GM18858 (cell line): Measurements from ENCODE around the gene GPR161.
A peak's percentile ranks its signal among the peaks of the same experiment; 100 is the strongest.

Experiments
- ATAC-seq: cut with Tn5 transposase; IDR thresholded peaks from one replicate; pipeline ENCODE4 v1.9.1; 2021; ENCODE audit not compliant: unreplicated experiment

The GPR161 gene

GRCh38 chr1:168148916-168149315 lies 12.2 kb upstream of the GPR161 start:
- ATAC-seq = peak; percentile 71

GRCh38 chr1:168146626-168147025 lies 9.9 kb upstream of the GPR161 start:
- ATAC-seq = no peak

GRCh38 chr1:168146160-168146539 lies 9.4 kb upstream of the GPR161 start:
- ATAC-seq = no peak

DNA sequence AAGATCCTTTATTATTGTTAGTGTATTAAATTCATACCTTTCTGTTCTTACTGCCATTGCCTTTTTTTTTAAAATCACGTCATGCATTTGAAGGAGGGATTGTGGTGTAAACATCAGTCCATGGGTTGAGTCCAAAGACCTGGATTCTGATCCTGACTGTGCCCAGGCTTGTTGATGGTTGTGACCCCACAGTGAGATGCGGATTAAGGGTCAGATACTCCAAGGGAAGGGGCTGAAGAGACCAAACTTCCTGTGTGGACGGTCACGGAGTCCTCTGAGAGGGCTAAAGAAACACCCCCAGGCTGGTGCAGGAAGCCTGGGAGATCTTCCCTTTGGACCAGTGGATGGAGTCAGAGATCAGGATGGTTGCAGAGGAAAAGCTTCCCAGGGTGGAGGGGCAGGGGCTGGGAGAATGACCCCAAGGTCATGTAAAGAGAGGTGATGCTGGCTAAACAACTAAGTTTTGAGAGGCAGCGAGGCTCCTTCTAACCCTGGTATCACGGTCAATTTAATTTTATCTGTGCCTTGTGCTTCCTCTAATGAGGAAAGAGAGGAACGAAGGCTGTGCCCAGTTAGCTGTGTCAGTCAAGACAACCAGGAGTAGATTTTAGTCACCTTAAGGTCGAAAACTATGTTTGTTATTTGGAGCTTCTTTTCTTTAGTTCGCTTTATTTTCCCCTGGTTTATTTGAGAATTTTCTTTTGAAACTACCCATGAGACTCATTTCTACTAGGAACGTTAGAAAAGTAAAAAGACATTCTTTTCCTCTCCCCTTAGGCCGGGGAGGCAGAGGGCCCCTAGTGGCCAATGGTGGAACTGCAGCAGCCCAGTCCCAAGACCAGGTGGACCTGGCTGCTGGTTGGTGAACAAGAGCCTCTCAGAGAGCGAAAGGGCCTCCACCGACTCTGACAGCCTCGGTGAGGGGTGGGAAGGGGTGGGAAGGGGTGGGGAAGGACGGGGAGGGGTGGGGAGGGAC lies 8.7 kb upstream of the GPR161 start:
- peak; percentile 83 for ATAC-seq

GRCh38 chr1:168141871-168142385 lies 5.2 kb upstream of the GPR161 start:
- no peak for ATAC-seq

GRCh38 chr1:168139070-168139469 lies 2.3 kb upstream of the GPR161 start:
- ATAC-seq = no peak

GRCh38 chr1:168138134-168138533 lies 1.4 kb upstream of the GPR161 start:
- ATAC-seq = no peak

DNA sequence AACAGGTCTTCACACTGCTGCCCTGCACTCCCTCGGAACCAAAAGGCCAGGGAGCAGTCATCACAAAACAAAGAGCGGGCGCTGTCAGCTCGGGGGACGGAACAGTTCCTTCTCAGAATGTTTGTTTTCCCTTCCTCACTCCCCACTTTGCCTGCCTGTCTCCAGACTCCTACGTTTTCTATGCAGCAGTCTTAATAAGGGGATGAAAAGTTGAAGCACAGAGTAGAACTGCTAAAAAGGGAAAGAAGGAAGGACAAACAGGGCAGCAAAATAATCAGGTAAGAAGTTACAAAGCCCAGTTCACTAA lies 738 bp upstream of the GPR161 start:
- ATAC-seq = no peak

- ATAC-seq = no peak
These were observed 615 bp downstream of the GPR161 start for GRCh38 chr1:168135921-168136708.

GRCh38 chr1:168135116-168135920 lies 1.4 kb downstream of the GPR161 start:
- no peak for ATAC-seq

DNA sequence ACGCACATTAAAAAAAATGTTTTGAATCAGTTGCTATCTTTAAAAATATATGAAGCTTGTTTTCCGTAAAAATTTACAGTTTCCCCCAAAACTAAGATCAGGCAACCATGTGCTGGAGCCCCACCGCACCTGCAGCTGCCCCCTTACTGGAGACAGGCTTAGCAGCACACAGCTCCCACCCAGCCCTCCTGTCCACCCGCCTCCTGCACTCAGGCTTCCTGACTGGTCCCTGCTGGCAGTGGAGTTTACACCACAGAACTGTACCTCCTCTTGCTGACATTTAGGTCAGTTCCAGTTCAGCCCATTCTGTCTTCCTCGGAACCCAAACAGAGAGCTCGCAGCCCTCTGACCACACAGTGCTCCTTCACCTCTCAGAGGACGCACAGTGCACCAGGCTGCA lies 2.1 kb downstream of the GPR161 start:
- ATAC-seq = no peak

DNA sequence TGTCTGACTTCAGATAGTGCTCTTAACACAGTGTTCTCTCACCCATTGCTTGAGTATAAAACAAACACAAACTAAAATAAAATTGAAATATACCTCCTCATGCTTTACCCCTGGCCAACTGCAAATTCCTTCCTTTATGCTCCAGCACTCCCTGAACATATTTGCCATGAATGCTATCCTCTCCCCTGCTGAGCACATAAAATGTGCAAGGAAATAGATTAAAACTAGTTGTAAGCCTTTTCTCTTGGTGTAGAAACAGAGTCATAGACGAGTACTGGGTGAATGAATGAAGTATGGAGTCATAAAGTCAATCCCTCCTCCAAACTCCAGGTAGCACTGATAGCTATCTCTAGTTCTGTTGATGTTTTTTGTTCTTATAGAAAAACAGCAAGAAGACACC lies 2.6 kb downstream of the GPR161 start:
- ATAC-seq = no peak

- no peak for ATAC-seq
These were observed 6.8 kb downstream of the GPR161 start for GRCh38 chr1:168129933-168130332.

DNA sequence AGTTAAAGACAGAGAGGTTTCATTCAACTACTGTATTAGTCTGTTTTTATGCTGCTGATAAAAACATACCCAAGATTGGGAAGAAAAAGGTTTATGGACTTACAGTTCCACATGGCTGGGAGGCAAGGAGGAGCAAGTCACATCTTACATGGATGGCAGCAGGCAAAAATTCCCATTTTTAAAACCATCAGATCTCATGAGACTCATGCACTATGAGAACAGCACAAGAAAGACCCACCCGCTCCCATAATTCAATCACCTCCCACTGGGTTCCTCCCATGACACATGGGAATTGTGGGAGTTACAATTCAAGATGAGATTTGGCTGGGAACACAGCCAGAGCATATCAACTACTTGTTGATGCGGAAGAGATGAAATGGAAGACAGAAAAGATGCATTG lies 9.2 kb downstream of the GPR161 start:
- ATAC-seq = no peak

DNA sequence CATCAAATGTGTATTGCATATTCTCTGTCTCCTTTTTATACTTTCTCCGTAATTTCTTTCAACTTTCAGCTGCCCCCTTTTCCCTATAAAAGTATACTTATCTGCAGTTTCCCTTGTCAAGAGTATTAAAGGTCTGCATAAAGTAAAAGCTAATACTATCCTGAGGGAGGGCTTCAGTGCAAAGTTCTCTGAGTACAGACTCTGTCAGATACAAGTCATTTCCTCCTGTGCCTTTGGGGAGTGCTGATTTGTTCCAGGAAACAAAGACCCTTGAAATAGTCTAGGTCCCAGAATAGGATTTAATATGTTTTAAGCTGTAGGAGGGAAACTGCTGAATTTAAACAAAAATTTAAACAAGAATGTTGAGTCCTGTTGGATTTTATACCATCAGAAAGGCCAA lies 11.7 kb downstream of the GPR161 start:
- ATAC-seq = no peak

DNA sequence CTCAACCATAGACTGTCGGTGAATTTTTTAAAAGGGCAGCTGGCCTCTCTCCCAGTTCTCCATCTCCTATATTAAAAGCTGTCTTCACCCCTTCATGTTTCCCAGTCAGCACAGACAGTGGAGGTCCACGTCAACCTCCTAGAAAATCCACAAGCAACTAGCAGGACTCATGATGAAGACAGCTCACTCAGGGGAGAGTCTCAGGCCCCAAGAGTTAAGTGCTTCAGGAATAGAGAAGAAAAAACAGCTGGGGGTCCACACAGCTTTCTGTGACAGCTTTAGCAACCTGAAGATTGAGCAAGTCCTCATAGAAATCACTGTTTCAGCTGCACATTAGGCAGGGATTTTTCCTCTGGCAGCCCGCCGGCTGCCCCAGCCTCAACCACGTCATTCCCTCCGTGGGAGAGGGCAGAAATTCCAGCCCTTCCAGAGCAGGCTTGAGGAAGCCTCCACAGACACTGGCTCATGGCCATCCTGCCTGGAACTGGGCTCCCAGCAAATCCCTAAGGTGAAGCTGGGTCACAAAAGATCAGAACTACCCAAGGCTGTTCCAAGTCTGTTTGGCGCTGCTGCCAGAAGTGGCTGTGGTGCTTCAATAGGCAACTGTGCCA lies 15.2 kb downstream of the GPR161 start:
- no peak for ATAC-seq

GRCh38 chr1:168119750-168120149 lies 17.0 kb downstream of the GPR161 start:
- no peak for ATAC-seq

DNA sequence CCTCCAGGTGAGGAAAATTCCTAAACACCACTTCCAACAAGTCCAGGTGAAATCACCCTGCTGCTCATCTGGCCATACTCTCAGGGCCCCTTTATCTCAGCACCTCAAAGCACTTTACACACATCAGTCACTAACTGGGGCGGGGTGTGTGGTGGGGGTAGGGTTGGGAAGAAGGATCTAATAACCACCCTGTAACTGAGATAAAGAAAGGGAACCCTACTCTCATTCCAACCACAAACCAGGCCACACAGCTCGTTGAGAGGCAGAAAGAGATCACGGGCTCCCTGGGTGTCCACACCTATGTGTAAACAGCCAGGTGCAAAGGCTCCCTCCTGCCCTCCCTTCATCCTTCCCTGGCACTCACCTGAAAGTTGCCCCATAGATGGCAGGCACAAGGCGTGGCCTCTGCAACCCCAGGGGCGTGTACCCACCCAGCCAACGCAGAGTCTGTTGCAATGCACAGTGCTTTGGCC lies 20.4 kb downstream of the GPR161 start:
- ATAC-seq = no peak

- no peak for ATAC-seq
These were observed 21.9 kb downstream of the GPR161 start for GRCh38 chr1:168114845-168115244.

DNA sequence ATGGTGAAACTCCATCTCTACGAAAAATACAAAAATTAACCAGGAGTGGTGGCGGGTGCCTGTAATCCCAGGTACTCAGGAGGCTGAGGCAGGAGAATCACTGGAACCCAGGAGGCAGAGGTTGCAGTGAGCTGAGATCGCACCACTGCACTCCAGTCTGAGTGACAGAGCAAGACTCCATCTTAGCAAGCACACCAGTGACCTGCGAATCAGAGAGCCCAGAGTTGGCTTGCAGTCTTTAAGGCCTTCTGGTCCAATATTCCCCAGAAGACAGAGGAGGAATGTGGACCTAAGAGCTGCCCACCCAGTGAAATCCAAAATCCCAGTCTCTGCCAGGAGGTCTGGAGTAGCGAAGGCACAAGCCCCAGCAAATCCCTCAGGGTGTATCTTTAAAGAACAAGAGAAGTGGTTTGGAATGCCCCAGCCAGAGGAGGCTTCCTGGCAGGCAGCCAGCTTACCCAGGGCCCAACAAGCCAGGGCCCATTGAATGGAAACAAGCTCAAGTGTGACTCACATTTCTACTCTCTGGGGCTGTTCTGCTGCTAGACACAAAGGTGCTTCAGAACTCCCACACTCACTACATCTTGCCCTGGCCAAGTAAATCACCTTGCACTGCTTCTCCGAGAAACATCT lies 23.9 kb downstream of the GPR161 start:
- no peak for ATAC-seq
